C4-2B (cell line): ENCODE measurements around the gene BAIAP2L2.
"Not testable (repeated sequence)": the region's sequence is repeated elsewhere in the genome, so short reads cannot be mapped to it uniquely, and the experiment has no call there.

ENCODE experiments used
- H3K27ac ChIP-seq: fragments of 450-650 bp; 2 replicates; pipeline ENCODE4 v1.5.1; 2017
- CTCF ChIP-seq: fragments of 450-650 bp; conservative IDR thresholded peaks from 2 replicates; pipeline ENCODE4 v1.5.1; 2017; ENCODE audit warnings: mild to moderate bottlenecking
- ZFX ChIP-seq: fragments of 450-650 bp; IDR thresholded peaks from 2 replicates; pipeline ENCODE4 v1.6.1; 2017

The BAIAP2L2 gene

GRCh38 chr22:38081636-38081940 is 28.9 kb downstream of the BAIAP2L2 start:
- TF ChIP-seq CTCF (no peak), ZFX (no peak)
- no peak overlapping the region for H3K27ac ChIP-seq

- TF ChIP-seq ZFX (no peak), CTCF (no peak)
- no peak overlapping the region for H3K27ac ChIP-seq
These were observed 29.4 kb downstream of the BAIAP2L2 start for GRCh38 chr22:38080850-38081635.

GRCh38 chr22:38080474-38080849 is 30.0 kb downstream of the BAIAP2L2 start:
- no peak overlapping the region for H3K27ac ChIP-seq
- no peak for TF ChIP-seq CTCF
- no peak for TF ChIP-seq ZFX

GRCh38 chr22:38079804-38080203 is 30.7 kb downstream of the BAIAP2L2 start:
- no peak for TF ChIP-seq CTCF
- no peak for TF ChIP-seq ZFX

GRCh38 chr22:38079208-38079607 is 31.3 kb downstream of the BAIAP2L2 start:
- H3K27ac ChIP-seq: not testable (repeated sequence)

More at GRCh38 chr22:38079804-38080203, 30.7 kb downstream of the BAIAP2L2 start:
- H3K27ac ChIP-seq: no peak overlapping the region

GRCh38 chr22:38078046-38078840 is 32.2 kb downstream of the BAIAP2L2 start:
- TF ChIP-seq CTCF: no peak
- H3K27ac ChIP-seq: no peak overlapping the region

- TF ChIP-seq CTCF (no peak), ZFX (no peak)
- H3K27ac ChIP-seq: no peak overlapping the region
These were observed 32.9 kb downstream of the BAIAP2L2 start for GRCh38 chr22:38077595-38077994.

- no peak overlapping the region for H3K27ac ChIP-seq
- no peak for TF ChIP-seq CTCF
These were observed 33.4 kb downstream of the BAIAP2L2 start for GRCh38 chr22:38077096-38077495.
